Fibroblast of skin of right quadriceps (primary cell): ENCODE data around the gene TRIM66.

Source experiments
- DNase-seq: peaks from one replicate; pipeline ENCODE4 v3.0.0-alpha.2; 2013

The TRIM66 gene

DNA sequence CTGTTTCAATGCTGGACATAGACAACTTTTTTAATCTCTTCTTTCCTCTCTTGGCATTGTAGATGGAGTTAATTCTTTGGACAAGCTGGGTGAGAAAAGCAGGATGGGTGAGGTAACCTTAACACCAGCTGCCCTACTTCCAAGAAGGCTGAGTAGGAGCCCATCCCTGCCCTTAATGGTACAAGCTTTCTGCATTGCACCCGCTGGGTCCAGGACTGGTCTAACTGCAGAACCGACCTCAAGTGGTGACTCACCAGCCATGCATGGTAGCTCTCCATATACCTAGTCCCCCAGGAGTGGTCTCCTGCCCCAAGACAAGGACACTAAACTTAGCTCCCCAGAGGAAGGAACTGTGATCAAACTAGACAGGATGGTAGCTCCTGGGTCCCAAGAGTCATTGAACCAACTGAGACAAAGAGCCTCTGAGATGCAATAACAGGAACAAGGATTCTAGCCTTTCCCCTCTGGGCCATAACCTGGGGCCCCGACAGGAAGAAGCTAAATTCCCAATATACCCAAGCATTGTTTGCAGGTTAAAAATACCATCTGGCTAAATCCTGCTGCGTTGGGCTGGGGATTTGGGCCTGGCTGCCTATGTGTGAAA is 32.3 kb upstream of the TRIM66 start:
- no peak for DNase-seq

- no peak for DNase-seq
Observed at GRCh38 chr11:8713760-8714454, 31.4 kb upstream of the TRIM66 start.

DNA sequence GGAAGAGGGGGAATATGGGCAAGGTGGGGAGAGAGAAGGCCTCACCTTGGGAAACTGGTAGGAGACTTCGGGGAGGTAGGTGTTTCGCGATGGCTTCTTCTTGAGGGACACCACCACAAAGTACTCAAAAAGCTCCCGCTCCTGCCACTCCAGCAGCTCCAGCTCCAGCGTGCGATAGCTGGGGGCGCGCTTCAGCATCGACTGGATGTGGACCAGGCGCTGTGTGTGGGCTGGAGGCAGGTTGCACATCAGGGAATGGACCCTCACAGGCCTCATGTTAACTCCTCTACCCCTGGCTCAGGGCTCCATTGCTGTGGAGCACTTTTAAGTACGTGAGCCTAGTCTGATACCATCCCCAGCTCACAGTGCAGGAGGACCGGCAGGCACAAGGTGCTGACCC is 30.0 kb upstream of the TRIM66 start:
- no peak for DNase-seq

DNA sequence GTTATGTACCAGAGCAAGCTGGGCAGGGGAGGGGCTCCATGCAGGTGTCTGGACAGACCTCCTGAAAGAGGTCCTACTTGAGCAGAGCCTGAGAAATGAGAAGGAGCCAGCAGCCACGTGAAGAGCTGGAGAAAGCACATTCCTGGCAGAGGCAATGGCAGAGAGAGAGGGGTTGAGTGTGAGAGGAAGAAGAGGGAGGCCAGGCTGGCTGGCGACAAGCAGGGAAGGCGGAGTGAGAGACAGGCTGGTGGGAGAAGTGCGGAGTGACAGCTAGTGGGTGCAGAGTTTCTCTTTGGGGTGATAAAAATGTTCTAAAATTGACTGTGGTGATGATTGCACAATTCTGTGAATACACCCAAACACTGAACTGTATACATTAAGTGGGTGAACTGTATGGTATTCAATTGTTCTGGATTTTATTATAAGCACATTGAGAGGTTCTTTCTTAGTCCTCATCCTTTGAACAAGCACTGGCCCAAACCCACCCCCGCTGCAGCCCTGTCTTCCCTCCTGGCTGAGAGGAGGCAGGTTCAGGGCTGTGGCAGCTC is 29.5 kb upstream of the TRIM66 start:
- DNase-seq: no peak

DNA sequence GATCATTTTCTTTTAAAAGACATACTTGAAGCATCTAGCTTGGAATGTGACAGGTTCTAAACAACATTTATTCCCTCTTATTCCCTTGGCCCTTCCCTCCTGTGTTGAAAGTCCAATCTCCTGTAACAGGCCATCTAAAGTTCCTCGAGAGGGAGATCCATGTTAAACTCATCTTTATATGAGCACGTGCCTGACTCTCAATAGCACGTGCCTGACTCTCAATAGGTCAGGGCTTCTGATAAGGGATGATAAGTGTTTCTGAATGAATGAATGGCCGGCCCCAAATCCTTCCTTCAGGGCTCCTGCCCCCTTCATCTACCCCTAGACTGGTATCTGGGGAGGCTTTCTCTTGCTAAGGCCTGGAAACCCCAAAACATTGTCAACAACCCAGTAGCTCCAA is 27.3 kb upstream of the TRIM66 start:
- DNase-seq: no peak

GRCh38 chr11:8709002-8709672 is 26.7 kb upstream of the TRIM66 start:
- DNase-seq: peak; percentile 99

DNA sequence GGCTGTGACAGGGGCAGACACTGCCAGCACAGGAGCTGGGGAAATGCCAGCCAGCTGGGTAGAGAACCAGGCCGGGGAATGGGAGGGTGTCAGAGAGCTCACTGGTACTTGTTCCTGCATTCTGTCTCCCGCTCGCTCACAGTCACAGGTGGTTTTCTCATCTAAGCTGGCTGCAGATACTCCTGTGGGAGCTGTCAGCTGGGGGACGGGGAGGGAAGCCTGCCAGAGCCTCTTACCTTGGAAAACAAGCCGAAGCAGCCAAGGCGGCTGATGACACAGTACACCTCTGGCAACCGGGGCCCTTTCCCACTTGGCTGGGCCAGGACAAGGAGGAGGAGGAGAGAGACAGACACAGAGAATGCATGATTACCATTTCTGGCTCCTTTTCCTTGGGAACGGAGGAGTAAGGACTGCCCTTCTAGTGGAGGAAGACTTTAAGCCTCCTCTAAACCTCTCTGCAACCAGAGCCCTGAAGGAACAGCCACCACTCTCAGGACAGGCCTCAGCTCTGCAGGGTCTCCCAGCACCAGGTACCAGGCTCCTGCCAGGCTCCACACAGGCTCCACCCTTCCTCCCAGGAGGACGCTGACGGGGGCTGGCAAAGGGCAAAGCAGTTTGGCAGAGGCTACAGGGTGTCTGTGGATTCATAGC is 25.2 kb upstream of the TRIM66 start:
- peak; percentile 35 for DNase-seq

- DNase-seq: no peak
Observed at GRCh38 chr11:8706673-8707432, 24.4 kb upstream of the TRIM66 start.

GRCh38 chr11:8705146-8705545 is 22.7 kb upstream of the TRIM66 start:
- DNase-seq: no peak

GRCh38 chr11:8704136-8704535 is 21.7 kb upstream of the TRIM66 start:
- no peak for DNase-seq

GRCh38 chr11:8702598-8702915 is 20.1 kb upstream of the TRIM66 start:
- DNase-seq: no peak

- no peak for DNase-seq
Observed at GRCh38 chr11:8701891-8702597, 19.6 kb upstream of the TRIM66 start.

DNA sequence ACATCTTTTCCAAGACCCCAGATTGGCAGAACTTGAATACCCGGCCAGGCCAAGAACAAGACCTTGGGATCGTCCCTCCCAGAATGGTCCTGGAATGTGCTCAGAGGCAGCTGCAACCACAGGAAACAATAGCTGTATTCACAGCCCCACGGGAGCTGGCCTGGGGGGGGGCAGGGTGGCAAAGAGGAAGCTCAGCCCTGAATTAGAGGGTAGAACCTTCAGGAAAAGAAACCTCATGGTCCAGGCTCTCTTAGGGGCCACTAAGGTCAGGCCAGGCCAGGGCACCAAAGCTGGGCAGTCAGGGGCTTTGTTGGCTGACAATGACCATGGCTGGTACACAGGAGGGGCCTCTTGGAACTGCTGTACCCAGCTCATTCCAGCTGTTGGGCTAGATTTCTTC is 17.4 kb upstream of the TRIM66 start:
- DNase-seq: peak; percentile 58

DNA sequence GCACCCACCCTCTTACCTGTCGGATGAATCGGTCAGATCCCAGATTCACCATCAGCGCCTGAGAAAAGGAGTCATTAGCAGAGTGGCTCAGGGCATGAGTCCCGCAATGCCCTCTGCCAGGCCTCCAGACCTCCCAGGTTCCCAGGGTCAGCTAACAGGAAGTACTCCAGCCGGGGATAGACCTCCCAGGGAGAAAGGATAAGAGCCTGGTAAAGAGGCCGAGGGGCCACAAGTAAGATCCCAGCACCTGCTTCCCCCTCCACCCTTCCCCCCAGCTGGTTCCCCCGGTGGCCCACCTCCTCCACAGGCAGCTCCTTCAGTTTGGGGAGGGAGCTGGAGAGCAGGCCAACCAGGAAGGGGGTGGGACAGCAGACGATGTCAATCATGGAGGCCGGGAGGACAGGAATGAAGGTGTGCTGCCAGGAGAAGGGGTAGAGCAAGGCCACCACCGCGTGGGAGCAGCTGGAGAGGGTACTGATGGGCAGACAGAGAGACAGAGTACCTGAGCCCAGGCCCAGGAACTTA is 16.5 kb upstream of the TRIM66 start:
- no peak for DNase-seq

- no peak for DNase-seq
Observed at GRCh38 chr11:8698379-8698851, 15.9 kb upstream of the TRIM66 start.

GRCh38 chr11:8697054-8697453 is 14.6 kb upstream of the TRIM66 start:
- no peak for DNase-seq

- DNase-seq: no peak
Observed at GRCh38 chr11:8694137-8694536, 11.7 kb upstream of the TRIM66 start.

DNA sequence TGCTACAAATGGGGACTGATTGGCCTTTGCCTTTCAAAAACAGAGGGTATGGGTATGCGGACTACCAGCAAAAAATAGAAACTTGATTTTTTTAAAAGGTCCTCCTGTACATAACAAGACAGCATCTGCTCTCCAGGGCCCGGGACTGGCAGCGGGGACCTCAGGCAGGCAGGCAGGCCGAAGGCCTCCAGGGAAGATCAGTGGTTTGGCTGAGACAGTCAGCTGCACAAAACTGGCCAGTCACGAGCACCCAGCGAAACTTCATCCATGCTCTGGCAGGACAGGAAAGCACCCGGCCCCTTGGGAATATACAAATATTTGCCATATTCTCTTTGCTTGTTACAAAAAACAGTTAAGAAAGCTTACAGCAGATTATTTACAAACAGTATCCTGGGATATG is 11.1 kb upstream of the TRIM66 start:
- no peak for DNase-seq

GRCh38 chr11:8693010-8693551 is 10.6 kb upstream of the TRIM66 start:
- no peak for DNase-seq

- no peak for DNase-seq
Observed at GRCh38 chr11:8692417-8692816, 10.0 kb upstream of the TRIM66 start.

GRCh38 chr11:8691601-8692000 is 9.1 kb upstream of the TRIM66 start:
- DNase-seq: no peak
